Transverse colon (tissue), 4 donors: ENCODE results near the gene PEAR1. TPM values are rescaled to one million over a fixed set of nuclear protein-coding genes. Genes with fewer than 3 reads are reported as not detected.

Source experiments
- DNase-seq: peaks from one replicate; pipeline ENCODE4 v3.0.0-alpha.2; 2019
- H3K27ac ChIP-seq, 4 donors: fragments of 200-600 bp; sonication (generic); 2 replicates each; pipeline ENCODE4 v1.5.1; 2016 to 2018; ENCODE audit warnings: inconsistent platforms in 4 of 4
- H3K27me3 ChIP-seq: fragments of 200-600 bp; sonication (generic); 2 replicates; pipeline ENCODE4 v1.5.1; 2017; ENCODE audit warnings: inconsistent platforms
- H3K36me3 ChIP-seq, 4 donors: fragments of 200-600 bp; sonication (generic); 2 replicates each; pipeline ENCODE4 v1.5.1; 2017 to 2019; ENCODE audit warnings: inconsistent platforms in 4 of 4
- H3K4me1 ChIP-seq, 4 donors: fragments of 200-600 bp; sonication (generic); 2 replicates each; pipeline ENCODE4 v1.5.1; 2017 to 2020; ENCODE audit warnings: inconsistent platforms in 4 of 4
- H3K4me3 ChIP-seq, 4 donors: fragments of 200-600 bp; sonication (generic); 1 replicate in 1 of 4; 2 replicates in 3 of 4; pipeline versions ENCODE4 v1.5.1 to v1.6.1; 2017 to 2019; ENCODE audit warnings: inconsistent platforms in 4 of 4
- H3K9me3 ChIP-seq, 2 donors: fragments of 200-600 bp; sonication (generic); 2 replicates each; pipeline ENCODE4 v1.5.1; 2017 to 2019; ENCODE audit warnings: inconsistent platforms in 2 of 2
- CTCF ChIP-seq, 5 experiments: fragments of 200-600 bp in 3 of 5; fragments of 450-650 bp in 2 of 5; sonication (generic) in 3 of 5; IDR thresholded peaks; 1 replicate in 2 of 5; 2 replicates in 3 of 5; pipeline ENCODE4 v1.5.1; 2016 to 2017; ENCODE audit warnings: antibody characterized with exemption in 5 of 5, inconsistent platforms in 3 of 5, mild to moderate bottlenecking in 2 of 5, moderate library complexity in 1 of 5
- EP300 ChIP-seq: sonication (generic); formaldehyde crosslinking; IDR thresholded peaks from one replicate; pipeline ENCODE4 v1.6.1; 2017; ENCODE audit warnings: antibody characterized with exemption, low read depth
- POLR2A ChIP-seq: fragments of 450-650 bp; IDR thresholded peaks from one replicate; pipeline ENCODE4 v1.6.1; 2016; ENCODE audit warnings: antibody characterized with exemption, mild to moderate bottlenecking, moderate library complexity
- POLR2AphosphoS5 ChIP-seq, 3 donors: sonication (generic); formaldehyde crosslinking; IDR thresholded peaks; one replicate each; pipeline ENCODE4 v1.6.1; 2016; ENCODE audit warnings: antibody characterized with exemption in 3 of 3
- WGBS, 2 donors: methylation state at CpG; one replicate each; pipeline ENCODE4 v1.1.5; 2018; ENCODE audit warnings: low coverage in 1 of 2; 5-methylcytosine and 5-hydroxymethylcytosine counted together
- in situ Hi-C, 4 donors: fragments of 200-750 bp; cut with MboI; loops; one replicate each; pipeline versions ENCODE4 v1.15.0 to v1.15.1; 2017; ENCODE audit warnings: low sequenced_read_pairs in 3 of 4, low pct_ligation_motif_present in 1 of 4, low pct_unique_long_range_greater_than_20kb in 1 of 4
- intact Hi-C: fragments of 100-400 bp; cut with DNase I; formaldehyde crosslinking; loops from one replicate; pipeline ENCODE4 v1.15.1; 2023; ENCODE audit warnings: low total_unique reads
- total RNA-seq, 4 donors: library from RNA; depleted of rRNA; stranded (reverse); fragments of >200 nt; gene quantifications; one replicate each; pipeline ENCODE4 v1.1.0, GENCODE V29; 2016

Gene PEAR1
- total RNA-seq, 4 donors from 2014 or later: 1.8 to 5.6 (median 3.7) TPM

- WGBS, 2 donors: 78 to 94% methylated on average over 9 to 16 of the region's 16 CpGs
Observed at GRCh38 chr1:156874572-156875340, 18.8 kb upstream of the PEAR1 start.

GRCh38 chr1:156875341-156875615 lies 18.2 kb upstream of the PEAR1 start:
- DNase-seq: no peak
- in situ Hi-C loops (no loop called here), intact Hi-C loops (no loop called here)
- Histone ChIP-seq H3K36me3 (no peaks in the 10 kb centered on the region), H3K4me3 (no peak overlapping the region), H3K27me3 (peaks cover 22% of the 10 kb centered on the region), H3K9me3 (no peaks in the 10 kb centered on the region), H3K4me1 (no peaks in the 10 kb centered on the region), H3K27ac (no peak overlapping the region)
- no peak for TF ChIP-seq POLR2A
- TF ChIP-seq EP300: no peak
- TF ChIP-seq CTCF (IDR thresholded peaks at IDR 0.05): no peak
- TF ChIP-seq POLR2AphosphoS5 (IDR thresholded peaks at IDR 0.05): no peak
- WGBS, 2 donors: 72% methylated on average over 3 of the region's 5 CpGs; no CpG with 5 or more reads in 1 of the 2 donors

More at GRCh38 chr1:156874572-156875340, 18.8 kb upstream of the PEAR1 start:
- TF ChIP-seq EP300 (no peak), POLR2A (no peak), CTCF (IDR thresholded peaks at IDR 0.05) (no peak), POLR2AphosphoS5 (IDR thresholded peaks at IDR 0.05) (no peak)
- Histone ChIP-seq H3K4me1 (no peaks in the 10 kb centered on the region), H3K27me3 (peaks cover 16% of the 10 kb centered on the region), H3K36me3 (no peaks in the 10 kb centered on the region), H3K9me3 (no peaks in the 10 kb centered on the region), H3K4me3 (no peak overlapping the region), H3K27ac (no peak overlapping the region)
- DNase-seq: no peak
- in situ Hi-C loops: loop anchor here in 2 of 4 donors (25.0 kb wide), 1 partner anchor 187 kb away; the partner anchor contains the start of gene NES (in 2 of the 2)
- intact Hi-C loops: no loop called here

- H3K27me3 ChIP-seq: peaks cover 31% of the 10 kb centered on the region
- no peaks in the 10 kb centered on the region for H3K9me3 ChIP-seq
- H3K4me1 ChIP-seq: no peaks in the 10 kb centered on the region
- DNase-seq: no peak
- no peaks in the 10 kb centered on the region for H3K36me3 ChIP-seq
- H3K4me3 ChIP-seq: no peak overlapping the region
- intact Hi-C loops: no loop called here
- in situ Hi-C loops: no loop called here
- no peak overlapping the region for H3K27ac ChIP-seq
- 53% methylated on average over 21 of the region's 21 CpGs; no CpG with 5 or more reads in 1 of the 2 donors for WGBS, 2 donors
- TF ChIP-seq POLR2A: no peak
- TF ChIP-seq CTCF (IDR thresholded peaks at IDR 0.05): no peak
- no peak for TF ChIP-seq POLR2AphosphoS5 (IDR thresholded peaks at IDR 0.05)
- no peak for TF ChIP-seq EP300
Observed at GRCh38 chr1:156876281-156876680, 17.2 kb upstream of the PEAR1 start.

GRCh38 chr1:156877433-156878170 lies 15.9 kb upstream of the PEAR1 start:
- DNase-seq: no peak
- in situ Hi-C loops (no loop called here), intact Hi-C loops (no loop called here)
- Histone ChIP-seq H3K27ac (no peak overlapping the region), H3K4me1 (no peaks in the 10 kb centered on the region), H3K27me3 (peaks cover 42% of the 10 kb centered on the region), H3K9me3 (no peaks in the 10 kb centered on the region), H3K4me3 (no peak overlapping the region), H3K36me3 (no peaks in the 10 kb centered on the region)
- WGBS, 2 donors: 71% methylated on average over 5 of the region's 5 CpGs; no CpG with 5 or more reads in 1 of the 2 donors
- TF ChIP-seq CTCF (IDR thresholded peaks at IDR 0.05): no peak
- no peak for TF ChIP-seq POLR2A
- no peak for TF ChIP-seq EP300
- TF ChIP-seq POLR2AphosphoS5 (IDR thresholded peaks at IDR 0.05): no peak
